Upper lobe of left lung (tissue), 6 donors: ENCODE data around the gene RPL27A. TPM values are rescaled to one million over a fixed set of nuclear protein-coding genes. Genes with fewer than 3 reads are reported as not detected.
A peak's percentile ranks its signal among the peaks of the same experiment; 100 is the strongest.

ENCODE experiments used
- ATAC-seq, 2 donors: fragments of 200-7000 bp; cut with Tn5 transposase; one replicate each; pipeline ENCODE4 v1.9.1; 2022; ENCODE audit warnings: mild to moderate bottlenecking in 2 of 2, moderate library complexity in 2 of 2; ENCODE audit not compliant: low FRiP score in 2 of 2
- DNase-seq, 2 donors: peaks; one replicate each; pipeline ENCODE4 v3.0.0-alpha.2; 2019 to 2020
- H3K27ac ChIP-seq, 4 donors: fragments of 200-600 bp; sonication (generic); one replicate each; pipeline ENCODE4 v1.5.1; 2016 to 2019
- H3K27me3 ChIP-seq, 4 donors: fragments of 200-600 bp; sonication (generic); one replicate each; pipeline ENCODE4 v1.5.1; 2017 to 2019
- H3K36me3 ChIP-seq, 4 donors: fragments of 200-600 bp; sonication (generic); one replicate each; pipeline ENCODE4 v1.5.1; 2016 to 2019
- H3K4me1 ChIP-seq, 4 donors: fragments of 200-600 bp; sonication (generic); one replicate each; pipeline ENCODE4 v1.5.1; 2018 to 2019
- H3K4me3 ChIP-seq, 4 donors: fragments of 200-600 bp; sonication (generic); one replicate each; pipeline ENCODE4 v1.5.1; 2017 to 2019; ENCODE audit warnings: mild to moderate bottlenecking in 2 of 4, moderate library complexity in 1 of 4
- H3K9me3 ChIP-seq, 4 donors: fragments of 200-600 bp; sonication (generic); one replicate each; pipeline ENCODE4 v1.5.1; 2018 to 2019
- CTCF ChIP-seq, 6 experiments: fragments of 450-650 bp in 4 of 6; fragments of 200-600 bp in 2 of 6; sonication (generic) in 2 of 6; IDR thresholded peaks; one replicate each; pipeline ENCODE4 v1.5.1; 2016 to 2019; ENCODE audit warnings: antibody characterized with exemption in 6 of 6
- EP300 ChIP-seq, 4 donors: sonication (generic); formaldehyde crosslinking; IDR thresholded peaks; one replicate each; pipeline ENCODE4 v1.5.1; 2017; ENCODE audit warnings: antibody characterized with exemption in 4 of 4, control low read depth in 2 of 4
- POLR2A ChIP-seq, 4 donors: fragments of 450-650 bp; IDR thresholded peaks; one replicate each; pipeline ENCODE4 v1.5.1; 2016 to 2017; ENCODE audit warnings: antibody characterized with exemption in 4 of 4, mild to moderate bottlenecking in 2 of 4
- POLR2AphosphoS5 ChIP-seq, 2 donors: sonication (generic); formaldehyde crosslinking; IDR thresholded peaks; one replicate each; pipeline ENCODE4 v1.5.1; 2017; ENCODE audit warnings: antibody characterized with exemption in 2 of 2
- WGBS, 2 donors: methylation state at CpG; one replicate each; pipeline ENCODE4 v1.1.5; 2017 to 2018; 5-methylcytosine and 5-hydroxymethylcytosine counted together
- total RNA-seq, 6 donors: library from RNA; depleted of rRNA in 4 of 6; stranded (reverse); fragments of >200 nt in 4 of 6; gene quantifications; one replicate each; pipeline versions ENCODE4 v1.1.0 to v1.2.1, GENCODE V29; 2016 to 2021
- donor health status: DM: no; HTN: no; CAD: no; lungs with moderate emphysema.
- donor health status: DM: no; HTN: yes; CAD: no; lungs with severe emphysema.

RPL27A gene
- total RNA-seq, 6 donors from 2014 or later: 652 to 1,317 (median 861) TPM

GRCh38 chr11:8729837-8730696 lies 47.5 kb downstream of the RPL27A start:
- H3K9me3 ChIP-seq: no peaks in the 10 kb centered on the region
- no peaks in the 10 kb centered on the region for H3K27me3 ChIP-seq
- TF ChIP-seq POLR2A (IDR thresholded peaks at IDR 0.05) (no peak), CTCF (IDR thresholded peaks at IDR 0.05) (no peak), POLR2AphosphoS5 (IDR thresholded peaks at IDR 0.05) (no peak), EP300 (IDR thresholded peaks at IDR 0.05) (no peak)
- no peak overlapping the region for H3K4me3 ChIP-seq
- ATAC-seq (no peak), DNase-seq (peak in 1 of 2 donors; percentile 76)
- H3K27ac ChIP-seq: no peak overlapping the region
- WGBS, 2 donors: 91 to 95% methylated on average over 27 to 38 of the region's 38 CpGs
- H3K36me3 ChIP-seq: peaks cover 0 to 23% (median 17%) of the 10 kb centered on the region in 4 donors
- peaks cover 27 to 61% (median 32%) of the 10 kb centered on the region in 4 donors for H3K4me1 ChIP-seq

GRCh38 chr11:8730697-8731020 lies 48.1 kb downstream of the RPL27A start:
- Histone ChIP-seq H3K4me1 (peaks cover 27 to 66% (median 35%) of the 10 kb centered on the region in 4 donors), H3K27ac (no peak overlapping the region), H3K9me3 (no peaks in the 10 kb centered on the region), H3K36me3 (peaks cover 0 to 17% (median 15%) of the 10 kb centered on the region in 4 donors), H3K27me3 (no peaks in the 10 kb centered on the region), H3K4me3 (no peak overlapping the region)
- 97 to 99% methylated on average over 16 to 23 of the region's 23 CpGs for WGBS, 2 donors
- no peak for ATAC-seq
- TF ChIP-seq EP300 (IDR thresholded peaks at IDR 0.05) (no peak), POLR2AphosphoS5 (IDR thresholded peaks at IDR 0.05) (no peak), POLR2A (IDR thresholded peaks at IDR 0.05) (no peak), CTCF (IDR thresholded peaks at IDR 0.05) (no peak)
- DNase-seq: no peak

DNA sequence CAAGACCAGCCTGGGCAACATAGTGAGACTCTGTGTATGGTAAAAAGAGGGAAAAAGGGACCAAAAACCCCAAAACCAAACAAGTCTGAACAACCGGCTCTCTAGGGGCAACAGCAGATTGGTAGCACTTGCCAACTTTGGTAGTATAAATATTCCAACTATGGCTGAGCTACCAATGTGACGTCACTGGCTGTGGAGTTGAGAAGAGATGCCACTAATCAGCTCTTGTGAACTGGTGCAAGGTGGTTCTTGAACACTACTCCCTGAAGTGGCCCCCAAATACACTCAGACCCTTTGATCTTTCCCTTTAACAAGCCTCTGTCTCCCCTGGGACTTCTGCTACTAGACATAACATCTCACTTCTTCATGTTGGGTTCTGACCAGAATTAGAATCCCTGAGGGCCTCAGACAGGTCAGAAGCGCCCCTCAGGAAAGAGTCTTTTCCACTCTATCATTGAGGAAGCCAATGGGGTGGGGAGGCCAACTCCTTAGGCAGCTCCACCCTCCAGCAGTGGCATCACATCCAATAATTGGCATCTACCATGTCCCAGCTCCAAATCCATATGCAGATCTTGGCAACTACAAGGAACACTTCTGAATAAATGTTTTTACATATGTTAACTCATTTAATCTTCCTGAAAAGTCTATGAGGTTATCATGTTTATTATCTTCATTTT lies 49.2 kb downstream of the RPL27A start:
- DNase-seq (no peak), ATAC-seq (no peak)
- WGBS, 2 donors: 80 to 88% methylated on average over 3 of the region's 3 CpGs
- H3K36me3 ChIP-seq: peaks cover 0 to 17% (median 11%) of the 10 kb centered on the region in 4 donors
- TF ChIP-seq POLR2A (IDR thresholded peaks at IDR 0.05): no peak
- no peak for TF ChIP-seq POLR2AphosphoS5 (IDR thresholded peaks at IDR 0.05)
- TF ChIP-seq EP300 (IDR thresholded peaks at IDR 0.05): no peak
- no peaks in the 10 kb centered on the region for H3K9me3 ChIP-seq
- H3K27me3 ChIP-seq: no peaks in the 10 kb centered on the region
- H3K4me1 ChIP-seq: peaks cover 26 to 58% (median 37%) of the 10 kb centered on the region in 4 donors
- H3K27ac ChIP-seq: peak overlapping the region; percentile 8 to 75 (median 64)
- H3K4me3 ChIP-seq: no peak overlapping the region

DNA sequence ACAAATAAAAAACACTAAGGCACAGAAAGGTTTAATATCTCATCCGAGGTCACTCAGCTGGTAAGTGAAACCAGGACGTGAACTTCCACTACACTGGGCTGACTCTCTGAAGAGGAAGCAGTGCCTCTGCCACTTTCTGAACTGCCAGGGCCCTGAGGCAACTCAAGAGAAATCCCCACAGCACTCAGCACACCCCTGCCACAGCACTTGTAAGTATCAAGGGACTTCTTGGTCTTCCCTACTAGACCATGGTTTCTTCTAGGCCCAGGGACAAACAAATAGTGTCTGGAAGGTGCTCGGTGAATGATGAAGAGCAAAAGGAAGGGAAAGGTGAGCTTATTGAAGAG lies 49.7 kb downstream of the RPL27A start:
- DNase-seq: peak in 1 of 2 donors; percentile 50
- Histone ChIP-seq H3K27ac (peak overlapping the region; percentile 63 to 75 (median 64)), H3K9me3 (no peaks in the 10 kb centered on the region), H3K4me3 (no peak overlapping the region), H3K4me1 (peaks cover 23 to 53% (median 37%) of the 10 kb centered on the region in 4 donors), H3K27me3 (no peaks in the 10 kb centered on the region), H3K36me3 (peaks cover 0 to 17% (median 11%) of the 10 kb centered on the region in 4 donors)
- peak in 1 of 2 donors; percentile 27 for ATAC-seq
- no peak for TF ChIP-seq EP300 (IDR thresholded peaks at IDR 0.05)
- no peak for TF ChIP-seq CTCF (IDR thresholded peaks at IDR 0.05)
- no peak for TF ChIP-seq POLR2AphosphoS5 (IDR thresholded peaks at IDR 0.05)
- TF ChIP-seq POLR2A (IDR thresholded peaks at IDR 0.05): no peak
- 50 to 53% methylated on average over 3 of the region's 3 CpGs for WGBS, 2 donors

GRCh38 chr11:8732748-8733241 lies 50.2 kb downstream of the RPL27A start:
- Histone ChIP-seq H3K27ac (peak overlapping the region; percentile 63 to 75 (median 64)), H3K4me3 (no peak overlapping the region), H3K27me3 (no peaks in the 10 kb centered on the region), H3K4me1 (peaks cover 23 to 48% (median 37%) of the 10 kb centered on the region in 4 donors), H3K9me3 (no peaks in the 10 kb centered on the region), H3K36me3 (peaks cover 0 to 17% (median 11%) of the 10 kb centered on the region in 4 donors)
- peak; percentile 20 to 46 for TF ChIP-seq POLR2AphosphoS5 (IDR thresholded peaks at IDR 0.05)
- TF ChIP-seq POLR2A (IDR thresholded peaks at IDR 0.05): no peak
- DNase-seq (peak; percentile 56 to 57), ATAC-seq (peak; percentile 29 to 46)
- 59 to 68% methylated on average over 4 to 7 of the region's 7 CpGs for WGBS, 2 donors
